Measurements from ENCODE around the gene RALB.

Gene RALB

GRCh38 chr2:120265006-120265405, 12.4 kb downstream of the RALB start:
- FAIRE-seq, result no peak

GRCh38 chr2:120267348-120267747, 14.7 kb downstream of the RALB start:
- FAIRE-seq, result no peak

GRCh38 chr2:120269076-120269744, 16.6 kb downstream of the RALB start:
- no peak for FAIRE-seq

GRCh38 chr2:120269816-120270215, 17.2 kb downstream of the RALB start:
- no peak for FAIRE-seq

- no peak for FAIRE-seq
These were observed 19.2 kb downstream of the RALB start for GRCh38 chr2:120271711-120272379.

- FAIRE-seq, result no peak
These were observed 20.3 kb downstream of the RALB start for GRCh38 chr2:120272763-120273481.

- FAIRE-seq, result no peak
These were observed 23.2 kb downstream of the RALB start for GRCh38 chr2:120275617-120276400.

- no peak for FAIRE-seq
These were observed 25.0 kb downstream of the RALB start for GRCh38 chr2:120277505-120278205.

- FAIRE-seq, result no peak
These were observed 26.2 kb downstream of the RALB start for GRCh38 chr2:120278901-120279300.

- no peak for FAIRE-seq
These were observed 27.1 kb downstream of the RALB start for GRCh38 chr2:120279708-120280107.

- no peak for FAIRE-seq
These were observed 31.0 kb downstream of the RALB start for GRCh38 chr2:120283649-120284048.

GRCh38 chr2:120285056-120285455, 32.4 kb downstream of the RALB start:
- no peak for FAIRE-seq

GRCh38 chr2:120287183-120288015, 34.7 kb downstream of the RALB start:
- FAIRE-seq, result no peak

GRCh38 chr2:120288016-120288373, 35.3 kb downstream of the RALB start:
- FAIRE-seq, result no peak

GRCh38 chr2:120289221-120289906, 36.7 kb downstream of the RALB start:
- FAIRE-seq, result no peak

GRCh38 chr2:120290737-120291136, 38.1 kb downstream of the RALB start:
- no peak for FAIRE-seq

GRCh38 chr2:120291401-120292311, 39.0 kb downstream of the RALB start:
- FAIRE-seq, result no peak

GRCh38 chr2:120293096-120294007, 40.7 kb downstream of the RALB start:
- FAIRE-seq, result no peak

- FAIRE-seq, result no peak
These were observed 41.3 kb downstream of the RALB start for GRCh38 chr2:120294008-120294340.

Measured in colon (tissue), 2 donors.